Tibial nerve (tissue), 4 donors: Measurements from ENCODE around the gene IGLL5. TPM values are rescaled to one million over a fixed set of nuclear protein-coding genes. Genes with fewer than 3 reads are reported as not detected.

Experiments used
- DNase-seq, 2 donors: peaks; one replicate each; pipeline ENCODE4 v3.0.0-alpha.2; 2019; ENCODE audit warnings: low spot score in 2 of 2
- H3K27ac ChIP-seq, 4 donors: fragments of 200-600 bp; sonication (generic) in 3 of 4; one replicate each; pipeline ENCODE4 v1.5.1; 2017 to 2019; ENCODE audit warnings: mild to moderate bottlenecking in 1 of 4
- H3K27me3 ChIP-seq, 2 donors: fragments of 200-600 bp; sonication (generic) in 1 of 2; one replicate each; pipeline versions ENCODE4 v1.5.1 to v1.6.0; 2017 to 2019
- H3K36me3 ChIP-seq, 3 donors: fragments of 200-600 bp; sonication (generic); one replicate each; pipeline ENCODE4 v1.5.1; 2018 to 2019
- H3K4me1 ChIP-seq, 4 donors: fragments of 200-600 bp; sonication (generic) in 3 of 4; one replicate each; pipeline ENCODE4 v1.5.1; 2017 to 2019
- H3K4me3 ChIP-seq, 4 donors: fragments of 200-600 bp; sonication (generic) in 3 of 4; one replicate each; pipeline ENCODE4 v1.5.1; 2017 to 2019; ENCODE audit warnings: mild to moderate bottlenecking in 1 of 4, moderate library complexity in 1 of 4
- H3K9me3 ChIP-seq, 4 donors: fragments of 200-600 bp; sonication (generic) in 3 of 4; one replicate each; pipeline ENCODE4 v1.5.1; 2017 to 2019
- EP300 ChIP-seq, 2 donors: sonication (generic); formaldehyde crosslinking; IDR thresholded peaks; one replicate each; pipeline ENCODE4 v1.6.1; 2017; ENCODE audit warnings: antibody characterized with exemption in 2 of 2, mild to moderate bottlenecking in 1 of 2
- POLR2A ChIP-seq, 2 donors: fragments of 450-650 bp; IDR thresholded peaks; one replicate each; pipeline ENCODE4 v1.6.1; 2017; ENCODE audit warnings: antibody characterized with exemption in 2 of 2, mild to moderate bottlenecking in 2 of 2, moderate library complexity in 2 of 2
- WGBS, 2 donors: methylation state at CpG; one replicate each; pipeline ENCODE4 v1.1.5; 2018; 5-methylcytosine and 5-hydroxymethylcytosine counted together
- total RNA-seq, 4 donors: library from RNA; depleted of rRNA; stranded (reverse); fragments of >200 nt; gene quantifications; one replicate each; pipeline ENCODE4 v1.1.0, GENCODE V29; 2016
- TF ChIP-seq, protein P1 (sequence below), 5 experiments: fragments of 200-600 bp in 3 of 5; fragments of 450-650 bp in 2 of 5; sonication (generic) in 3 of 5; IDR thresholded peaks; one replicate each; pipeline ENCODE4 v1.5.1; 2016 to 2019; ENCODE audit warnings: antibody characterized with exemption in 5 of 5, mild to moderate bottlenecking in 3 of 5, moderate library complexity in 2 of 5

IGLL5 gene
- total RNA-seq, 4 donors from 2014 or later = 0.66 to 2.7 (median 2.1) TPM; not detected in 1

DNA sequence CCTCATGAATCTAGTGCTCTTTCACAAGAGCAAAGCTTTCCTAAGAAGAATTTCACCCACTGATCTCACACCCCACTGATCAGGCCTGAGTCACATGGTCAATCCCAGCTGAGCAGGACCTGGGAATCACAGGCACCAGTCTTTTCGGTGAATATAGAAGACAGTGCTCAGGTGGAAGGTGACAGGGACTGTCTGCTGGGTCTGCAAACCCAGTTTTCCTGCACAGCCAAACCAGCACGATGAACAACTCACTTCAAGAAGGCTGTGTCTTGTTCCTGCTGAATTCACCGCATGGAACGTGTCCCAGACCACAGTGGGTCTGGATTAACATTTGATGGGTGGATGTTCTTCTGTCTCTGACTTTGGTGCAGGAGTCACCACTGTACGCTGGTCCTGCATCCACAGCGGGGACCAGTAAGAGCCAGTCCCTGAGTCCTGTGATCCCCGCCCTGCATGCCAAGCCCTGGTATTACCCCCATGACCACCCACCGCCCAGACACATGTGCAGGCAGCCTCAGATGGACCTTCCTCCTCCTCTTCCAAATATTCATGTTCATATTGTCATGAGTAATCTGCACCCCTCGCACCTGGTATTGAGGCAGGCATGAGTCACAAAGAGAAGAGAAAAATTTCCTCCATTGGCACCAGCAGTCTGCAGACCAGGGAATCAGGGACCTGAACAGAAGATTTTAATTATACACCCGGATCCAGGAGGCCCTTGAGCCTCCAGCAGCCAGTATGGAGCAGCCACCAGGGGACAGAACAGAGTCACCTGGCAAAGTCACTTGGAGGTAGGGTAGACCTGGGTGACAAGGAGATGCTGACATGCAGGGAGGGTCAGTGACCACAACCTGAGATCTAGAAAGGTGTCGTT, 8.6 kb upstream of the IGLL5 start:
- 79 to 86% methylated on average over 10 to 11 of the region's 11 CpGs for WGBS, 2 donors
- H3K9me3 ChIP-seq = peaks cover 0 to 11% (median 3%) of the 10 kb centered on the region in 4 donors
- no peaks in the 10 kb centered on the region for H3K27me3 ChIP-seq
- no peaks in the 10 kb centered on the region for H3K36me3 ChIP-seq
- H3K27ac ChIP-seq = no peak overlapping the region
- H3K4me3 ChIP-seq = no peak overlapping the region
- no peak for DNase-seq
- TF ChIP-seq, protein P1, sequence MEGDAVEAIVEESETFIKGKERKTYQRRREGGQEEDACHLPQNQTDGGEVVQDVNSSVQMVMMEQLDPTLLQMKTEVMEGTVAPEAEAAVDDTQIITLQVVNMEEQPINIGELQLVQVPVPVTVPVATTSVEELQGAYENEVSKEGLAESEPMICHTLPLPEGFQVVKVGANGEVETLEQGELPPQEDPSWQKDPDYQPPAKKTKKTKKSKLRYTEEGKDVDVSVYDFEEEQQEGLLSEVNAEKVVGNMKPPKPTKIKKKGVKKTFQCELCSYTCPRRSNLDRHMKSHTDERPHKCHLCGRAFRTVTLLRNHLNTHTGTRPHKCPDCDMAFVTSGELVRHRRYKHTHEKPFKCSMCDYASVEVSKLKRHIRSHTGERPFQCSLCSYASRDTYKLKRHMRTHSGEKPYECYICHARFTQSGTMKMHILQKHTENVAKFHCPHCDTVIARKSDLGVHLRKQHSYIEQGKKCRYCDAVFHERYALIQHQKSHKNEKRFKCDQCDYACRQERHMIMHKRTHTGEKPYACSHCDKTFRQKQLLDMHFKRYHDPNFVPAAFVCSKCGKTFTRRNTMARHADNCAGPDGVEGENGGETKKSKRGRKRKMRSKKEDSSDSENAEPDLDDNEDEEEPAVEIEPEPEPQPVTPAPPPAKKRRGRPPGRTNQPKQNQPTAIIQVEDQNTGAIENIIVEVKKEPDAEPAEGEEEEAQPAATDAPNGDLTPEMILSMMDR (IDR thresholded peaks at IDR 0.05) = no peak
- TF ChIP-seq POLR2A (IDR thresholded peaks at IDR 0.05) = no peak
- no peak for TF ChIP-seq EP300 (IDR thresholded peaks at IDR 0.05)
- H3K4me1 ChIP-seq = no peaks in the 10 kb centered on the region

DNA sequence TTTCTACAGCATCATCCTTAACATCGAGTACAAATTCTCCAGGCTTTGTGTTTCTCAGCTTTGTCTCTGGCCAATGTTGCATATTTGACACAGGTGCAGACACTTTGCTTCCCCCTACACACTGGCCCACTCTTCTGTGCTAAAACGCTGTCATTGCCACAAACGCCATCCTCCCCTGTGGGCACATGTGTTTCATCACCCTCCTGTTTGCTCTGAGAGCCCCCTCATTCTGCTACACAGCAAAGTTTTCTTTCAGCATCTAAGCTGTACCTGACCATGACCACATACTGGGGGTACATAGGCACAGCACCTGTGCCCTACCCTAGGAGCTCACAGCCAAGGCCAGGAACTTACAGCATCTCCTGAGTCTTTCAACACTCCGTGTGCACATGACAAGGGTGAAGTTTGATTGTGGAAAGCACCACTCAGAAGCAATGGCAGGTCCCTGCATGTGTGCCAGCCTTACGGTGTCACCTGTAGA, 7.9 kb upstream of the IGLL5 start:
- H3K27ac ChIP-seq = no peak overlapping the region
- DNase-seq = no peak
- no peak overlapping the region for H3K4me3 ChIP-seq
- TF ChIP-seq POLR2A (IDR thresholded peaks at IDR 0.05) = no peak
- no peak for TF ChIP-seq EP300 (IDR thresholded peaks at IDR 0.05)
- TF ChIP-seq, protein P1 (IDR thresholded peaks at IDR 0.05) = no peak
- H3K36me3 ChIP-seq = no peaks in the 10 kb centered on the region
- 75 to 78% methylated on average over 5 of the region's 5 CpGs for WGBS, 2 donors
- H3K27me3 ChIP-seq = no peaks in the 10 kb centered on the region
- no peaks in the 10 kb centered on the region for H3K4me1 ChIP-seq
- peaks cover 0 to 4% (median 2%) of the 10 kb centered on the region in 4 donors for H3K9me3 ChIP-seq

DNA sequence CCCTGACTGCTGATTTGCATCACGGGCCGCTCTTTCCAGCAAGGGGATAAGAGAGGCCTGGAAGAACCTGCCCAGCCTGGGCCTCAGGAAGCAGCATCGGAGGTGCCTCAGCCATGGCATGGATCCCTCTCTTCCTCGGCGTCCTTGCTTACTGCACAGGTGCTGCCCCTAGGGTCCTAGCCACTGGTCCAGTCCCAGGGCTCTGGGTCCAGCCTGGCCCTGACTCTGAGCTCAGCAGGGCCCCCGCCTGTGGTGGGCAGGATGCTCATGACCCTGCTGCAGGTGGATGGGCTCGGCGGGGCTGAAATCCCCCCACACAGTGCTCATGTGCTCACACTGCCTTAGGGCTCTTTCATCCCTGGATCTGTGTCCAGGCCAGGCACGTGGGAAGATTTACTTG, 7.0 kb upstream of the IGLL5 start:
- no peaks in the 10 kb centered on the region for H3K4me1 ChIP-seq

DNA sequence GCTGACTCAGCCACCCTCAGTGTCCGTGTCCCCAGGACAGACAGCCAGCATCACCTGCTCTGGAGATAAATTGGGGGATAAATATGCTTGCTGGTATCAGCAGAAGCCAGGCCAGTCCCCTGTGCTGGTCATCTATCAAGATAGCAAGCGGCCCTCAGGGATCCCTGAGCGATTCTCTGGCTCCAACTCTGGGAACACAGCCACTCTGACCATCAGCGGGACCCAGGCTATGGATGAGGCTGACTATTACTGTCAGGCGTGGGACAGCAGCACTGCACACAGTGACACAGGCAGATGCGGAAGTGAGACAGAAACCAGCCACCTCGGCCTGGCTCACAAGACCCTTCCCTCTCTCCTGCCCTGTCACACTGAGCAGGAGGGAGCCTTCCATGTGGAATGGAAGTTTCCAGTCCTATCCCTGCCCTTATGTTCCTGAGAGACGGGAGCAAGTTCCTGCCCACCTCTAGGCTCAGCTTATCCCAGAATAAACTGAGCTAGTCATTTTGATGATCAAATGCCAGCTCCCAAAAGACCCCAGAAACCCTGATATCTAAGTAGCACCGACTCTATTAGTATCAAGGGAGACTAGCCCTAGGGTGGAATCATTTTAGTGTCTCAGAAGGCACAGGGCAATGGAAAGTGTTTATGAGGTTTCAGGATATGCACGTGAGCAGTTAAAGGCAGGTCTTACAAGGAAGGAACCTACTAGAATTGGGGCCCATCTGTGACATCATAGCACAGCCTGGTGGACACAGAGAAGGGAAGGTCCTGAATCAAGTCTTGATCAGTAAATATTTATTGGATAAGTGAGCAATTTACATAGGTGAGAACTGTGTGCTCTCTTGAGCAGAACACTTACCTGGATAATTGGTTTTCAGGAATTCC, 6.3 kb upstream of the IGLL5 start:
- Histone ChIP-seq H3K4me3 (no peak overlapping the region), H3K27me3 (no peaks in the 10 kb centered on the region), H3K36me3 (no peaks in the 10 kb centered on the region), H3K4me1 (no peaks in the 10 kb centered on the region), H3K9me3 (no peaks in the 10 kb centered on the region), H3K27ac (no peak overlapping the region)
- TF ChIP-seq, protein P1 (IDR thresholded peaks at IDR 0.05) = no peak
- no peak for TF ChIP-seq POLR2A (IDR thresholded peaks at IDR 0.05)
- TF ChIP-seq EP300 (IDR thresholded peaks at IDR 0.05) = no peak
- 62 to 71% methylated on average over 8 to 10 of the region's 10 CpGs for WGBS, 2 donors
- DNase-seq = no peak

More for the DNA sequence above, 7.0 kb upstream of the IGLL5 start:
- Histone ChIP-seq H3K36me3 (no peaks in the 10 kb centered on the region), H3K4me3 (no peak overlapping the region), H3K27ac (no peak overlapping the region), H3K27me3 (no peaks in the 10 kb centered on the region), H3K9me3 (no peaks in the 10 kb centered on the region)
- no peak for DNase-seq
- TF ChIP-seq POLR2A (IDR thresholded peaks at IDR 0.05) (no peak), EP300 (IDR thresholded peaks at IDR 0.05) (no peak)
- TF ChIP-seq, protein P1 (IDR thresholded peaks at IDR 0.05) = no peak
- WGBS, 2 donors = 74 to 83% methylated on average over 4 to 9 of the region's 9 CpGs
